Endothelial cell (in vitro differentiated cells): Measurements from ENCODE around the gene NMNAT3. TPM values are rescaled to one million over a fixed set of nuclear protein-coding genes. Genes with fewer than 3 reads are reported as not detected.

Experiments used
- DNase-seq: peaks from one replicate; pipeline ENCODE4 v3.0.0; 2021; ENCODE audit warnings: low spot score
- H3K27ac Mint-ChIP-seq: one replicate; pipeline ENCODE4 v1.8.0; 2021; ENCODE audit warnings: mixed read lengths, inconsistent platforms; ENCODE audit not compliant: unreplicated experiment
- H3K27me3 Mint-ChIP-seq: one replicate; pipeline ENCODE4 v1.8.0; 2021; ENCODE audit warnings: mild to moderate bottlenecking, moderate library complexity, mixed read lengths, inconsistent platforms; ENCODE audit not compliant: unreplicated experiment
- H3K36me3 Mint-ChIP-seq: one replicate; pipeline ENCODE4 v1.8.0; 2021; ENCODE audit warnings: mild to moderate bottlenecking, low read depth, mixed read lengths, inconsistent platforms; ENCODE audit not compliant: unreplicated experiment
- H3K4me1 Mint-ChIP-seq: one replicate; pipeline ENCODE4 v1.8.0; 2021; ENCODE audit warnings: mild to moderate bottlenecking, mixed read lengths, inconsistent platforms; ENCODE audit not compliant: unreplicated experiment
- H3K4me3 Mint-ChIP-seq: one replicate; pipeline ENCODE4 v1.8.0; 2021; ENCODE audit warnings: mild to moderate bottlenecking, mixed read lengths, inconsistent platforms; ENCODE audit not compliant: unreplicated experiment
- H3K9me3 Mint-ChIP-seq: one replicate; pipeline ENCODE4 v1.8.0; 2021; ENCODE audit warnings: mixed read lengths, inconsistent platforms; ENCODE audit not compliant: unreplicated experiment
- CTCF ChIP-seq: fragments of 200-600 bp; sonication (generic); IDR thresholded peaks from one replicate; pipeline ENCODE4 v1.5.0; 2021; ENCODE audit warnings: antibody characterized with exemption; ENCODE audit not compliant: unreplicated experiment
- total RNA-seq: library from RNA; stranded (reverse); fragmentation: NEBNext Ultra II Directional; extraction: Animal tissue kit (Norgen Biotek cat#: 25700); gene quantifications from one replicate; pipeline ENCODE4 v1.2.1, GENCODE V29; 2021; ENCODE audit not compliant: unreplicated experiment

The NMNAT3 gene
- total RNA-seq, 1 donor from 2014 or later, result 0.62 TPM

DNA sequence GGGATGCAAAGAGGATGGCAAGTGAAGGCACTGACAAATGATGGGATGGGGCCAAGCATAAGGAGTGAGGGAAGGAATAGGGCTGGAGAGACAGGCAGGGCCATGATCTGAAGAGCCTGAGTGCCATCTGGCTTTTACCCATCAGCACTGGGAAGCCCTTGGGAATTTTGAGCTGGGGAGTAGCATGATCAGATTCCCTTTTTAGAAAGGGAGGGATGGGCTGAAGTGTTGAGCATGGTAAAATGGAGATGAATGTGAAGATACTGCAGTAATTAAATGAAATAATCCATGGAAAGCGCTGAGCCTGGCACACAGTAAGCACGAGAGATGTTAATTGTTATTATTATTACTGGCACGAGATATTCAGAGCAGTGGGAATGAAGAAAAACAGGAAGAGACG lies 148.1 kb downstream of the NMNAT3 start:
- DNase-seq, result no peak
- H3K4me1 Mint-ChIP-seq, result peaks cover 27% of the 10 kb centered on the region
- TF ChIP-seq CTCF, result no peak
- H3K27me3 Mint-ChIP-seq, result no peaks in the 10 kb centered on the region
- no peaks in the 10 kb centered on the region for H3K9me3 Mint-ChIP-seq
- peaks cover 11% of the 10 kb centered on the region for H3K36me3 Mint-ChIP-seq
- H3K27ac Mint-ChIP-seq, result no peak overlapping the region
- no peak overlapping the region for H3K4me3 Mint-ChIP-seq

GRCh38 chr3:139528924-139529323 lies 148.8 kb downstream of the NMNAT3 start:
- no peaks in the 10 kb centered on the region for H3K9me3 Mint-ChIP-seq
- no peak for DNase-seq
- peaks cover 23% of the 10 kb centered on the region for H3K4me1 Mint-ChIP-seq
- no peak overlapping the region for H3K27ac Mint-ChIP-seq
- H3K36me3 Mint-ChIP-seq, result peaks cover 11% of the 10 kb centered on the region
- no peaks in the 10 kb centered on the region for H3K27me3 Mint-ChIP-seq
- no peak for TF ChIP-seq CTCF
- no peak overlapping the region for H3K4me3 Mint-ChIP-seq

DNA sequence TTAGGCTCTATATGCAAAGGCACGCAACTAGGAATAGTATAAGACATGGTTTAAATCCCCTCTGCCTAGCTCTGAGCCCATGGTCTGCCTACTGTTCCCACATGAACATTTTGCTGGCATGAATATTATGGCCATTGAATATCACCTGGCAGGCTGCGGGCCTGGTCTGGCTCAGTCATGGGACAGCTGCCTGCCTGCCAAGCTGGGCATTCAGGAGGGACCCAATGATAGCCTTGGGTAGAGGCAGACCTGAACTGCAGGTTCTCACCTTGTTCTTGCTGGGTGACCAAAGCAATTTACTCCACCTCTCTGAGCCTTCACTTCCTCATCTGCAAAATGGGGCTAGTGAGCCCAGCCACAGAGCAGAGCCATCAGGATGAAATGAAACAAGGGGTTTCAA lies 149.5 kb downstream of the NMNAT3 start:
- Mint-ChIP-seq H3K36me3 (peaks cover 11% of the 10 kb centered on the region), H3K27me3 (no peaks in the 10 kb centered on the region), H3K9me3 (no peaks in the 10 kb centered on the region), H3K4me3 (no peak overlapping the region), H3K27ac (no peak overlapping the region), H3K4me1 (peaks cover 19% of the 10 kb centered on the region)
- no peak for TF ChIP-seq CTCF
- no peak for DNase-seq

DNA sequence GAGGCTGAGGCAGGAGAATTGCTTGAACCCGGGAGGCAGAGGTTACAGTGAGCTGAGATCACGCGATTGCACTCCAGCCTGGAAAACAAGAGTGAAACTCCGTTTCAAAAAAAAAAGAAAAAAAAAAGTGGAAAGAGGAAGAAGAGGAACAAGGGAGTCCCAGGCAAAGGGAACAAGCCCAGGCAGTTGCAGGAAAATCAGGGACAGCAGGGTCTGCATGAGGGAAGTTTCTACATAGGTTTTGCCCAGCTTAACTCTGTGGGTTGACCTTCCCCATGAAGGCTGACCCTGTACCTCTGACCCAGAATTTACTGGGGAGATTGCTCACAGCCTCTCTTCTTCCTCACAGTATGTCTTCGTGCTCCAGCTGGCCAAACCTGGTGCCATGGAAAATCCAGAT lies 150.5 kb downstream of the NMNAT3 start:
- peaks cover 11% of the 10 kb centered on the region for H3K36me3 Mint-ChIP-seq
- H3K27me3 Mint-ChIP-seq, result no peaks in the 10 kb centered on the region

DNA sequence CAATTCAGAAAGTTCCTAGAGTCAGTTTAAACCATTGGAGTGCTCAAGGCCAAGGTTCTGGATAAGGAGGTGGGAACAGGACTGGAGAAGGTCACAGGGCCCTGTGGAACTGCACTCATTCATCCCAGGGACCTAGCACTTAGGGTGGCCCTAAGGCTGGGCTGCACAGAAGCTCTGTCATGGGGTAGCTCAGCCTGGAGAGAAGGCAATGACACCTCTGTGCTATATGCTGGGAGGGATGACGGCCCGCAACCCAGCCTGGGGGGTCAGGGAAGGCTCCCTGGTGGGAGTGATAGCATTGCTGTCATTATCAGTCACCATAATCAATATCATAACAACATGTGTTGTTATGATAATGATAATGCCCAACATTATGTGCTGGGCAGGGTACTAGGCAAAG lies 151.6 kb downstream of the NMNAT3 start:
- DNase-seq, result no peak
- TF ChIP-seq CTCF, result no peak
- Mint-ChIP-seq H3K27ac (no peak overlapping the region), H3K4me1 (peaks cover 4% of the 10 kb centered on the region), H3K9me3 (no peaks in the 10 kb centered on the region), H3K36me3 (peaks cover 11% of the 10 kb centered on the region), H3K4me3 (no peak overlapping the region), H3K27me3 (no peaks in the 10 kb centered on the region)

More for the DNA sequence above, 150.5 kb downstream of the NMNAT3 start:
- H3K4me3 Mint-ChIP-seq, result no peak overlapping the region
- DNase-seq, result no peak
- TF ChIP-seq CTCF, result no peak
- H3K4me1 Mint-ChIP-seq, result peaks cover 13% of the 10 kb centered on the region
- no peak overlapping the region for H3K27ac Mint-ChIP-seq
- no peaks in the 10 kb centered on the region for H3K9me3 Mint-ChIP-seq
